ENCODE results near the gene SPAAR. TPM values are rescaled to one million over a fixed set of nuclear protein-coding genes. Genes with fewer than 3 reads are reported as not detected.
"Not testable (repeated sequence)": the region's sequence is repeated elsewhere in the genome, so short reads cannot be mapped to it uniquely, and the experiment has no call there.

SPAAR gene
- total RNA-seq, 1 donor from 2014 or later, result not detected

DNA sequence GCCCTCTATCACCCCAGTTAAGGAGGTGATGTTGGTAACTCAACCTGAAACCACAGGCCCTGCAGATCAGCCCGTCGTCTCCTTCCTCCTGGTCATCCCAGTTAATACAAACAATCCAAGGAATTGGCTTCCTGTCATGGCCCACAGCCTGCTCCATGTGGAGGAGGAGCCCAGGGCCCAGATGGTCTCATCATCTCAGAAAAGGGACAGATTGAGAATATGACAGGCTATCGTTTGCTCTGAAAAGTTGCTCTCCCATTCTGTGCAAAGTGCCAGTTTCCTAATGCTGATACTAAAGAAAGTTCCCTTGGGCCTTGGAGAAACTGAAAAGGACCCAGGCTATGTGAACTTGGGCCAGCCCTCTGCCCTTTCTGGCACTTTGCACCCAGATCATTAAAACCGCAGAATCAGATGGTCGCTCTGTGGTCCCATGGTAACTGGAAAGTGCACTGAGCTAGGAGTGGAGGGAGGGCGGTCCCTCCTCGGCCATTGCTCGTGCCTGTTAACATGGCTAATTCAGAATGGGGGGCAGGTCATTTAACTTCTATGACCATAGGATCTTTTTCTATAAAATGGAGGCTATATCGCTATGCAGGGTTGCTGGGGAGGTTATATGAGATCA, 675 bp upstream of the SPAAR start:
- Mint-ChIP-seq H3K27ac (peak overlapping the region; percentile 79), H3K9me3 (no peaks in the 10 kb centered on the region), H3K27me3 (no peaks in the 10 kb centered on the region), H3K4me1 (ENCODE audit: unreplicated experiment) (peaks cover 36% of the 10 kb centered on the region), H3K36me3 (no peaks in the 10 kb centered on the region), H3K4me3 (no peak overlapping the region)
- DNase-seq (ENCODE audit: extremely low spot score, unreplicated experiment), result no peak
- TF ChIP-seq CTCF (conservative IDR thresholded peaks at IDR 0.05), result no peak

DNA sequence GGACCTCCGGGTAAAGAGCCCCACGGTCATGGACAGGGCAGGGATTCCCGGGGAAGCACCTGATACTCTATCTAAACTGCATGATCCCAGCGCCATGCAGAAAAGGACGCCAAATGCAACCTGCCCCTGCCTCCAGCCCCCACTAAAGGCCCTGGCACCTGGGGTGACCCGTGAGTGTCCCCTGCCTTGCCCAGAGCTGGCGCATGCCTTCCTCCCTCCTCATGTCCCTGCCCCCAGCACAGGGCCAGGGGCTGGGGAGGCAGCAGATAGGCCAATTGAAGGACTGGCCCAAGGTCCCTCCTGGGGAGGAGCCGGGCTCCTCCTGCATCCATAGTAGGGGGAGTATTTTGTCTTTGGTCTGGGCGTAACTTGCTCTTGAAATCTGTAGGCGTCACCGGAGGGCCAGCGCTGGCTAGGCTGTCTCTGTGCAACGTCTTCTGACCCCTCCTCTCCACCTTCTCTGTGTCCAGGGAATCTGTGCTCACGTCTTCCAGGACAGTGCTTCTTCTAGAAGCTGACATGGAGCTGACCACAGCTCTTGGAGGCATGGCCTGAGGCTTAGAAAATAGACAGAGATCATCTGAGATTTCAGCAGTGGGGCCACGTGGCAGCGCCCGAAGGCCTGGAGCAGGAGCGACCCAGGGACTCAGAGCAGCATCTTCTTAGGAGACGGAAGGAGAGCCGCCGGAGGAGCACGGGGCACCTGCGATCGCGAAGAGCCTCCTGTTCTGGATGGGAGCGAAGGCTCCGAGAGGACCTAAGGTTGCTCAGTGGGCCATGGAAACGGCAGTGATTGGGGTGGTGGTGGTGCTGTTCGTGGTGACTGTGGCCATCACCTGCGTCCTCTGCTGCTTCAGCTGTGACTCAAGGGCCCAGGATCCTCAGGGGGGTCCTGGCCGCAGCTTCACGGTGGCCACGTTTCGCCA, 660 bp downstream of the SPAAR start:
- DNase-seq (ENCODE audit: extremely low spot score, unreplicated experiment), result no peak
- Mint-ChIP-seq H3K27ac (no peak overlapping the region), H3K36me3 (no peaks in the 10 kb centered on the region), H3K4me1 (ENCODE audit: unreplicated experiment) (peaks cover 36% of the 10 kb centered on the region), H3K4me3 (no peak overlapping the region), H3K9me3 (no peaks in the 10 kb centered on the region), H3K27me3 (no peaks in the 10 kb centered on the region)
- TF ChIP-seq CTCF (conservative IDR thresholded peaks at IDR 0.05), result no peak

- H3K4me1 Mint-ChIP-seq (ENCODE audit: unreplicated experiment), result peaks cover 32% of the 10 kb centered on the region
- no peaks in the 10 kb centered on the region for H3K9me3 Mint-ChIP-seq
- H3K27ac Mint-ChIP-seq, result peak overlapping the region; percentile 50
- DNase-seq (ENCODE audit: extremely low spot score, unreplicated experiment), result no peak
- no peaks in the 10 kb centered on the region for H3K27me3 Mint-ChIP-seq
- H3K4me3 Mint-ChIP-seq, result no peak overlapping the region
- TF ChIP-seq CTCF (conservative IDR thresholded peaks at IDR 0.05), result peak; percentile 56
- H3K36me3 Mint-ChIP-seq, result no peaks in the 10 kb centered on the region
Observed at GRCh38 chr9:35910613-35911359, 1.5 kb downstream of the SPAAR start.

- H3K4me1 Mint-ChIP-seq (ENCODE audit: unreplicated experiment), result peaks cover 27% of the 10 kb centered on the region
- DNase-seq (ENCODE audit: extremely low spot score, unreplicated experiment), result no peak
- no peak overlapping the region for H3K4me3 Mint-ChIP-seq
- no peaks in the 10 kb centered on the region for H3K36me3 Mint-ChIP-seq
- TF ChIP-seq CTCF (conservative IDR thresholded peaks at IDR 0.05), result no peak
- no peak overlapping the region for H3K27ac Mint-ChIP-seq
- no peaks in the 10 kb centered on the region for H3K9me3 Mint-ChIP-seq
- H3K27me3 Mint-ChIP-seq, result no peaks in the 10 kb centered on the region
Observed at GRCh38 chr9:35911690-35912089, 2.4 kb downstream of the SPAAR start.

- TF ChIP-seq CTCF (conservative IDR thresholded peaks at IDR 0.05), result no peak
- H3K27me3 Mint-ChIP-seq, result no peaks in the 10 kb centered on the region
- H3K27ac Mint-ChIP-seq, result no peak overlapping the region
- no peak for DNase-seq (ENCODE audit: extremely low spot score, unreplicated experiment)
- H3K4me3 Mint-ChIP-seq, result no peak overlapping the region
- H3K4me1 Mint-ChIP-seq (ENCODE audit: unreplicated experiment), result peaks cover 17% of the 10 kb centered on the region
- H3K36me3 Mint-ChIP-seq, result no peaks in the 10 kb centered on the region
- no peaks in the 10 kb centered on the region for H3K9me3 Mint-ChIP-seq
Observed at GRCh38 chr9:35912791-35913400, 3.6 kb downstream of the SPAAR start.

DNA sequence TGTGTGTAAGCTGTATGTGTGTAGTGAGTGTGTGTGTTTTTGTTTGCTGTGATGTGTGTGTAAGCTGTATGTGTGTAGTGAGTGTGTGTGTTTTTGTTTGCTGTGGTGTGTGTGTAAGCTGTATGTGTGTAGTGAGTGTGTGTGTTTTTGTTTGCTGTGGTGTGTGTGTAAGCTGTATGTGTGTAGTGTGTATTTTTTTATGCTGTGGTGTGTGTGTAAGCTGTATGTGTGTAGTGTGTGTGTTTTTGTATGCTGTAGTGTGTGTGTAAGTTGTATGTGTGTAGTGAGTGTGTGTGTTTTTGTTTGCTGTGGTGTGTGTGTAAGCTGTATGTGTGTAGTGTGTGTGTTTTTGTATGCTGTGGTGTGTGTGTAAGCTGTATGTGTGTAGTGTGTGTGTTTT, 4.1 kb downstream of the SPAAR start:
- H3K27me3 Mint-ChIP-seq; H3K9me3 Mint-ChIP-seq; H3K4me3 Mint-ChIP-seq; DNase-seq (ENCODE audit: extremely low spot score, unreplicated experiment); H3K36me3 Mint-ChIP-seq; H3K27ac Mint-ChIP-seq: not testable (repeated sequence)
- H3K4me1 Mint-ChIP-seq (ENCODE audit: unreplicated experiment), result peaks cover 11% of the 10 kb centered on the region
